HUES64 (cell line): ENCODE measurements around the gene KATNBL1. TPM values are rescaled to one million over a fixed set of nuclear protein-coding genes. Genes with fewer than 3 reads are reported as not detected.
A peak's percentile ranks its signal among the peaks of the same experiment; 100 is the strongest.

Experiments used
- H3K27ac ChIP-seq: 2 replicates; pipeline ENCODE4 v1.7.0; 2013; ENCODE audit warnings: low read depth, low read length, inconsistent platforms
- H3K27me3 ChIP-seq: 2 replicates; pipeline ENCODE4 v1.6.1; 2013; ENCODE audit warnings: mild to moderate bottlenecking, low read length; ENCODE audit not compliant: insufficient read depth
- H3K36me3 ChIP-seq: 2 replicates; pipeline ENCODE4 v1.6.1; 2013; ENCODE audit warnings: mild to moderate bottlenecking, low read length; ENCODE audit not compliant: insufficient read depth
- H3K4me1 ChIP-seq: 2 replicates; pipeline ENCODE4 v1.6.1; 2013; ENCODE audit warnings: mild to moderate bottlenecking, low read length, moderate library complexity; ENCODE audit not compliant: insufficient read depth
- H3K4me3 ChIP-seq: 2 replicates; pipeline ENCODE4 v1.5.1; 2013; ENCODE audit warnings: mild to moderate bottlenecking, low read length, moderate library complexity
- H3K9ac ChIP-seq: 2 replicates; pipeline ENCODE4 v1.6.1; 2013; ENCODE audit warnings: mild to moderate bottlenecking, low read depth, low read length
- H3K9me3 ChIP-seq: 2 replicates; pipeline ENCODE4 v1.6.1; 2013; ENCODE audit warnings: low read depth, low read length; ENCODE audit not compliant: insufficient read depth
- WGBS: fragments of 150-250, 120-280 bp; methylation state at CpG from one replicate; pipeline ENCODE4 v1.1.7; 2013; ENCODE audit warnings: missing lambda C conversion rate; 5-methylcytosine and 5-hydroxymethylcytosine counted together
- polyA plus RNA-seq, 2 experiments: library from polyadenylated mRNA; stranded (reverse); fragments of 50-300 nt; gene quantifications; one replicate each; pipeline ENCODE4 v1.2.3, GENCODE V29; 2013

KATNBL1 gene, protein sequence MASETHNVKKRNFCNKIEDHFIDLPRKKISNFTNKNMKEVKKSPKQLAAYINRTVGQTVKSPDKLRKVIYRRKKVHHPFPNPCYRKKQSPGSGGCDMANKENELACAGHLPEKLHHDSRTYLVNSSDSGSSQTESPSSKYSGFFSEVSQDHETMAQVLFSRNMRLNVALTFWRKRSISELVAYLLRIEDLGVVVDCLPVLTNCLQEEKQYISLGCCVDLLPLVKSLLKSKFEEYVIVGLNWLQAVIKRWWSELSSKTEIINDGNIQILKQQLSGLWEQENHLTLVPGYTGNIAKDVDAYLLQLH
- polyA plus RNA-seq (2013, experiment 1 of 2) = 28.8 TPM
- polyA plus RNA-seq (2013, experiment 2 of 2) = 29.9 TPM

DNA sequence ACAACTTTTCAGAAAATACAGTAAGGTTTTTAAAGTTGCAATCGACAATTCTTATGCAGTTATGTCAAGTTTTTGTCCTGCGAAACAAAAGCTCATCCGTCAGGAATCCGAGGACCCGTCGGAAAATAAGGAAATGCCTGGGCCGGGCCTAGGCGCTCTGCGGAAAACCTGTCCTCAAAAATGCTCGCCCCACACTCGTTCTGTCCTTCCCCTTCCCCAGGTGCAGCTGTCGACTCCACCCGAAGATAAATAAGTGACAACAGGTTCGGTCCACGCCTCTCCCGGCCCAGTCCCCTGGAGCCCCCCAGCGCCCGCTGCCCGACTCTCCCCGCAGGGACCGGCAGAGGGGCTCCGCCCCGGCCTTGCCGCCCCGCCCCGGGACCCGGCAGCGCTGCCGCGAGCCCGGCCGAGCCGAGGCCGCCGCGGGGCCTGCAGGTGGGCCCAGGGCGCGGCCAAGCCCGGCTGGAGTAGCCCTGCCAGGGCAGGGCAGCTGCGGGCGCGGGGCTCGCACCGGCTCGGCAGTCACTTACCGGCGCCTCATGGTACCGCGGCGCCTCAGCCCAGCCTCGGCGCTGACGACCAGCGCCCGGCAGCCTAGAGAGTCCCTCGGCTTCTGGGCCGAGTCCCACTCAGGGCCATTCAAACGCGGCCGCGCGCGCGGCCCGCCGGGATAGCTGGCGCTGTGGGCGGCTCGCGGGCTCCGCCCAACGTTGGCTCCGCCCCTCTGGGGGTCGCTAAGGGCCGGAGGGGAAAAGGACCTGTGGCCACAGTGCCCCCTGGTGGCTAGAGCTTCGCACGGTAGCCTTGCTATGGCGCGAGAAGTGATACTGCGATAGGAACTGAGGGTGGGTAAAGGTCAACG is at the start of gene KATNBL1:
Gene KATNBL1 (minus strand): TSS at position 676 of the 862 bp plus-strand sequence. CDS start 46,420 bp downstream, outside the sequence.
- Histone ChIP-seq H3K36me3 (no peaks in the 10 kb centered on the region), H3K4me1 (peaks cover 30% of the 10 kb centered on the region), H3K9me3 (no peaks in the 10 kb centered on the region), H3K9ac (peak within 1 kb of the TSS; percentile 95), H3K27me3 (no peaks in the 10 kb centered on the region), H3K27ac (peak within 1 kb of the TSS; percentile 95), H3K4me3 (peak within 1 kb of the TSS; percentile 94)
- WGBS = under 1% methylated on average over 81 of the region's 81 CpGs

GRCh38 chr15:34259566-34259965 is 49.7 kb upstream of the KATNBL1 start:
- no peaks in the 10 kb centered on the region for H3K4me1 ChIP-seq
- H3K27ac ChIP-seq = no peak overlapping the region
- no peaks in the 10 kb centered on the region for H3K27me3 ChIP-seq
- WGBS = 98% methylated on average over 3 of the region's 3 CpGs
- no peaks in the 10 kb centered on the region for H3K9me3 ChIP-seq
- no peak overlapping the region for H3K9ac ChIP-seq
- H3K4me3 ChIP-seq = no peak overlapping the region
- H3K36me3 ChIP-seq = no peaks in the 10 kb centered on the region

GRCh38 chr15:34258151-34258550 is 48.3 kb upstream of the KATNBL1 start:
- H3K9ac ChIP-seq = no peak overlapping the region
- H3K27me3 ChIP-seq = no peaks in the 10 kb centered on the region
- no peak overlapping the region for H3K27ac ChIP-seq
- 86% methylated on average over 2 of the region's 2 CpGs for WGBS
- no peaks in the 10 kb centered on the region for H3K9me3 ChIP-seq
- no peaks in the 10 kb centered on the region for H3K4me1 ChIP-seq
- no peak overlapping the region for H3K4me3 ChIP-seq
- H3K36me3 ChIP-seq = peaks cover 9% of the 10 kb centered on the region

DNA sequence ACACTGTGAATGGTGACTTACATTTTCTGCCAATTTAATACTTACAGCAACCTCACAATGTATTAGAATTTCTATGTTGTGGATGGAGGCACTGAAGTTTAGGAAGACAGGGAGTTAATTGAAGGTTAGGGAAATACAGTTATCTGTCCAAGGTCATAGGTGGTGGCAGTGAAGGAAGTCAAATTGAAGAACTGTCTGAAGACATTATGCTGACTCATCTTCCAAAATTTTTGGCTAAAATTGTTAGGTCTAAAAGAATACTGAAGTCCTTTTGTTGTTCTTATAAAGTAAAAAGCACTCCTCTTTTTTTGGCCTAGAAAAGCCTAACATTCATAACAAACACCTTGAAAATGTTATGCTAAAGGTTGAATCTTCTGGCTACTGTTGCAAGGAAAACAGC is 42.6 kb upstream of the KATNBL1 start:
- no peaks in the 10 kb centered on the region for H3K27me3 ChIP-seq
- H3K4me3 ChIP-seq = no peak overlapping the region
- H3K9me3 ChIP-seq = no peaks in the 10 kb centered on the region
- peaks cover 28% of the 10 kb centered on the region for H3K36me3 ChIP-seq
- no peak overlapping the region for H3K27ac ChIP-seq
- H3K9ac ChIP-seq = no peak overlapping the region
- no peaks in the 10 kb centered on the region for H3K4me1 ChIP-seq

DNA sequence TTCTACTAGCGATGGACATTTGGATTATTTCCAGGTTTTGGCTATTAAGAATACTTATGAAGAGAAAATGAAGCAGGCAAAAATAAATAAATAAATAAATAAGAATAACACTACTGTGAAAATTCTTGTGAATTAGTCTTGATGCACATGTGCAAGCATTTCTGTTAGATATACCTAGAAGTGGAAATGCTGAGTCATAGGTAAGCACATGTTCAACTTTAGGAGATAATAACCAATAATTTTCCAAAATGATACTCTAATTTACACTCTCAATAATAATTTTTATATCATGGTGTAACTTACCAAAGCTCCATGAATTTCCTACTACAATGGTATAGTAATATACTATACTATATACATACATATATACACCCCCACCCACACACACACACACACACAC is 38.3 kb upstream of the KATNBL1 start:
- H3K9ac ChIP-seq = no peak overlapping the region
- no CpG with 5 or more reads among the region's 1 CpG for WGBS
- H3K4me1 ChIP-seq = no peaks in the 10 kb centered on the region
- no peaks in the 10 kb centered on the region for H3K27me3 ChIP-seq
- H3K27ac ChIP-seq = no peak overlapping the region
- peaks cover 25% of the 10 kb centered on the region for H3K36me3 ChIP-seq
- no peak overlapping the region for H3K4me3 ChIP-seq
- H3K9me3 ChIP-seq = no peaks in the 10 kb centered on the region

- WGBS = 76% methylated on average over 5 of the region's 9 CpGs
- Histone ChIP-seq H3K27ac (no peak overlapping the region), H3K4me3 (no peak overlapping the region), H3K9me3 (no peaks in the 10 kb centered on the region), H3K36me3 (peaks cover 16% of the 10 kb centered on the region; the same call in 1 of the 2 replicates), H3K9ac (no peak overlapping the region), H3K27me3 (no peaks in the 10 kb centered on the region), H3K4me1 (no peaks in the 10 kb centered on the region)
Observed at GRCh38 chr15:34246276-34246976, 36.5 kb upstream of the KATNBL1 start.

GRCh38 chr15:34243226-34243625 is 33.3 kb upstream of the KATNBL1 start:
- H3K4me3 ChIP-seq = no peak overlapping the region
- no peak overlapping the region for H3K27ac ChIP-seq
- no peaks in the 10 kb centered on the region for H3K9me3 ChIP-seq
- H3K36me3 ChIP-seq = peaks cover 8% of the 10 kb centered on the region; the same call in 1 of the 2 replicates
- WGBS = 85% methylated on average over 2 of the region's 3 CpGs
- H3K4me1 ChIP-seq = peaks cover 18% of the 10 kb centered on the region
- no peak overlapping the region for H3K9ac ChIP-seq
- H3K27me3 ChIP-seq = no peaks in the 10 kb centered on the region

DNA sequence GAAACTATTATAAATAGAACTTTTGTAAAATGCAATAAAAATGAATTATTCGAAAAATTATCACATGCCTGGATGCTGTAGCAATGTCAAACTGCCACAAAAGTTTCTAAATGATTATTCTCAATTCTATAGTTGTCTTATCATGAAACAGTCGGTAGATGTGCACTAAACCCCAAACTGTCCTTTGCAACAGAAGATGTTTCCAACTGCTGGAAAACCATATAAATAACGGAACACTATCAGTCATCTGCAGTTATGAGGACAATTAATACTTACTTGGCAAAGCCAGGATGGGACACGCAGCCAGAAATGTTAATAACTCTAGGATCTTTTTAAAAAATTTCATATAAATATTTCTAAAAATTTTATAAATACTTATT is 32.4 kb upstream of the KATNBL1 start:
- peaks cover 14% of the 10 kb centered on the region; the same call in 1 of the 2 replicates for H3K36me3 ChIP-seq
- 96% methylated on average over 4 of the region's 4 CpGs for WGBS
- no peaks in the 10 kb centered on the region for H3K27me3 ChIP-seq
- no peak overlapping the region for H3K9ac ChIP-seq
- no peak overlapping the region for H3K4me3 ChIP-seq
- H3K4me1 ChIP-seq = peaks cover 18% of the 10 kb centered on the region
- H3K27ac ChIP-seq = no peak overlapping the region
- H3K9me3 ChIP-seq = no peaks in the 10 kb centered on the region

DNA sequence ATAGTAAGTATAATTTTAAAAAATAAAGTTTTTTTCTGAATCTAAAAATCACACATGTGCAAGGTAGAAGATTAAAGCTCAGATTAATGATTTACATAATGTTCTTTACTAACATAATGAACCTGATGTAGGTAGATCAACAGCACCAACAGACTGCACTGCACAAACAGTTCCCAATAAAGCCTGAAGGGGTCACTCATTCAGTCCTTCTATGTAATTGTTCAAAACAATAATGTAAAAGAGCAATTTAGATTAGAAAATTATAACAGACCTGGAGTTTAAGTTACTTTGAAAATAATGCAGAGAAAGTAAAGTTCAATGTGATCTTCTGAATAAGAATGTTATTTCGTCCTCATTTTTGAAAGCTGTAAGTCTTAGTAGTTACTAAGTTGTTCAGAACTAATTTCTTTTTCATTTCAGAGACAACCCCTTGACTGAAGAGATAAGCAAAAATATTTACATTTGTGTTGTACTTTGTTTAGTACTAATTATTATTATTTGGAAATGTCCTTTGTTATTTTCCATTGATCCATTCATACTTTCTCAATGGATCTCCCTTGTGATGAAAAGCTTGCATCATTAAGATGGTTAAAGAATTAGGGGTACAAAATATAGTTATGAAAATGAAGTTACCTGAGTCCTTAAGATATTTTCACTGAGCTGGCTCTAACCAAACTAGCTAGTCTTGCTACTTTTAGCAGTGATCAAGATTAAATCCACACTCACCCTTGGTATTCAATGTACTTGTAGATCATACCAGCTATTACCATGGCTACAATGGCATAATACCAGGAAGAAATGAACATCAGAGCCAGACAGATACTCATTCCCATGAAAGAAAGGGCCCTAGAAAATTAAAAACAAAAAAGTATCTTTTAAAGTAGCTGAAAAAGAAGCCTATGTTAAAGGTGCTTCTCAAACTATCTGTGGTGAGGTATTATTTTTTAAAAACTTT is 31.8 kb upstream of the KATNBL1 start:
- H3K9ac ChIP-seq = no peak overlapping the region
- H3K9me3 ChIP-seq = no peaks in the 10 kb centered on the region
- peaks cover 18% of the 10 kb centered on the region for H3K4me1 ChIP-seq
- no peak overlapping the region for H3K27ac ChIP-seq
- 82% methylated on average over 1 of the region's 1 CpG for WGBS
- H3K27me3 ChIP-seq = no peaks in the 10 kb centered on the region
- H3K4me3 ChIP-seq = no peak overlapping the region
- H3K36me3 ChIP-seq = peaks cover 19% of the 10 kb centered on the region

GRCh38 chr15:34240537-34240936 is 30.6 kb upstream of the KATNBL1 start:
- WGBS = 86% methylated on average over 3 of the region's 3 CpGs
- Histone ChIP-seq H3K27ac (peak overlapping the region; percentile 11; the same call in 1 of the 2 replicates), H3K27me3 (no peaks in the 10 kb centered on the region), H3K9me3 (no peaks in the 10 kb centered on the region), H3K4me1 (peaks cover 18% of the 10 kb centered on the region), H3K9ac (no peak overlapping the region), H3K36me3 (peaks cover 29% of the 10 kb centered on the region), H3K4me3 (no peak overlapping the region)
